GM12864 (cell line): Measurements from ENCODE around the gene KIF21B.

Source experiments
- DNase-seq: peaks from one replicate; pipeline ENCODE4 v3.0.0-alpha.2; 2011; ENCODE audit warnings: low read depth
- H3K4me3 ChIP-seq: 2 replicates; pipeline ENCODE4 v1.5.1; 2011; ENCODE audit warnings: mild to moderate bottlenecking, low read depth, low read length, control low read depth
- CTCF ChIP-seq: IDR thresholded peaks from 2 replicates; pipeline ENCODE4 v1.5.1; 2011; ENCODE audit warnings: low read depth, mild to moderate bottlenecking, moderate library complexity, low read length, control low read depth, inconsistent platforms; ENCODE audit errors: missing control alignments

KIF21B gene

GRCh38 chr1:201038186-201038876 is 14.8 kb upstream of the KIF21B start:
- no peak overlapping the region for H3K4me3 ChIP-seq
- TF ChIP-seq CTCF, result no peak
- DNase-seq, result no peak

DNA sequence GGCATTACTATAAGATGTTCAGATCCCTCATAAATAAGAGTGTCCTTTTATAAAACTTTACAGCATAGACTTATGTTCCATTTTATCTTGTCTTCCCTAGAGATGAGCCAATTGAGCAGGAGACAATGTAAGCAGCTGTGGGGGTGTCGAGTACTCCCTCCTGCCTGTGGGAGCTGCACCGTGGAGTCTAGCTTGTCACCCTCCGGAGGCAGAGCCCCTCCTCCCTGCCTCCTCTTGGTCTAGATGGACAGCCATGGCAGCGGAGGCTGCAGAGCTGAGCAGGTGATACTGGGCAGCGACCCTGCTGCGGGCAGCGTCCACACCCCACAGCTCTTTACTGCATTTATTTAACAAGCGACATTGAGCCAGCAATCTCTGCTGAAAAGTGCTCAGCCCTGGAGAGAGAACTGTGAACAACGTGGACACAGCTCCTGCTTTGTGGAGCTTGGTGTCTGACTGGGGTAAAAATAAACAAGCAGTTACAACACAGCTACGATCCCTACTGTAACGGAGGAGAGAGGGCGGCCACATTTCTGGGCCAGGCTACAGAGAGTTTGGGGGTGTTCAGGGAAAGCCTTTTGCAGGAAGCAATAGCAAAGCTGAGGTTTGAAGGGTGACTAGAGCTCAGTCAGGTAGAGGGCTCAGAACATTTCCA is 12.8 kb upstream of the KIF21B start:
- DNase-seq, result no peak
- TF ChIP-seq CTCF, result no peak
- H3K4me3 ChIP-seq, result no peak overlapping the region

DNA sequence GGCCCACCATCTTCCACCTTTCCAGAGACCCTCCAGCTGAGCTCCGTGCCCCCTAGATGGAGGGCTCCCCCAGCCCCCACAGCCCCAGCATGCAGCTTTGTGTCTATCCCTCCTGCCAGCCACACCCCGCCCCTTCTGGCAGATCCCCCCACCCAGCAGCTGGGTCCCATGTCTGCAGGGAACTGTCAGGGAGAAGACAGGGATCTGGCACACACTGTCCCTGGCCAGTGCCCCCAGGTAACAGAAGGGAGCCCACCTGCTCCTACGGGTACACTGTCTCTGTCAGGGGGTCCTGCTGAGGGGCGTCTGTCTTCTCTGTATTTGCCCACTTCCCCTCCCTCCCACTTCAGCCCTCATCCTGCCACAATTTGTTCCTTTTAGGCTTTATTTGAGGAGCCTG is 11.2 kb upstream of the KIF21B start:
- no peak for DNase-seq
- H3K4me3 ChIP-seq, result no peak overlapping the region
- no peak for TF ChIP-seq CTCF

DNA sequence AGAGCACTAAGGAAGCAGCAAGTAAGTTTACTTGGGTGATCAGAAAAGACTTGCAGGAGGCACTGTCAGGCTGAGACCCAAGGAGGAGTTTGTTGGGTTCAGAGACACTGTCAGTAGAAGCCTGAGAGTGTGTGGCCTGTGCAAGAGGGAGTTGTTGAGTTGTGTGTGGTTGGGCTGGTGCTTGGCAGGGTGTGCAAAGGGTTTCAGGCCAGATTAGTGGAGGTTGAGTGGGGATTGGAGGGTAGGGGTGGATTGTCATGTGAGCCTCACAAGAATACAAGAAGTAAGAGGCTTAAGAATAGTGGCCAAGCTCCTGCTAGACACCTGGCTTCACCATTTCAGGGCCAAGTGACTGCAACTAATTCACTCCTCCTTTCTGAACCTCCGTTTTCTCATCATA is 8.9 kb upstream of the KIF21B start:
- no peak for DNase-seq

GRCh38 chr1:201028461-201028889 is 5.0 kb upstream of the KIF21B start:
- H3K4me3 ChIP-seq, result no peak overlapping the region
- no peak for DNase-seq
- no peak for TF ChIP-seq CTCF

More for the DNA sequence above, 8.9 kb upstream of the KIF21B start:
- TF ChIP-seq CTCF, result no peak
- no peak overlapping the region for H3K4me3 ChIP-seq

DNA sequence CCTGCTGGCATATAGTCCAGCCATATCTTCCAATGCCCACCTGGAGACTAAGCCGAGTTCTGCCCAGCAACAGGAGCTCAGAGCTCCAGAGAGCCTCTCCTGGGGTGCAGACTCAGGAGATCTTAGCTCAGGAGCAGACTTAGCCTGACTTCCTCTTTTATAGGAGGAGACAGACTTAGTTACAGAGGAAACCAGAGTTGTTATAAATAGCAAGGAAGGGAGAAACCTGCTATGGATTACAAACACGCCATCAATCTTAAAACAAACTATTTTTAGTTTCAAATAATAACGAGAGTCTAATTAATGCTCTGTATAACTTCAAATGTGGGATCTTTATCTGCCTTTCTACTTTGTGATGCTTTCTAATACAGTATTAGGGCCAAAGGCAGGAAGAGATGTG is 3.3 kb upstream of the KIF21B start:
- TF ChIP-seq CTCF, result no peak
- H3K4me3 ChIP-seq, result no peak overlapping the region
- DNase-seq, result no peak

- DNase-seq, result no peak
- no peak for TF ChIP-seq CTCF
- H3K4me3 ChIP-seq, result 0 out of 2 replicates have a peak overlapping the region, but pooled peaks have one; percentile 8
Observed at GRCh38 chr1:201026234-201026633, 2.7 kb upstream of the KIF21B start.
